A204.1 (cell line): ENCODE results near the gene HERPUD2.
"Not testable (repeated sequence)": the region's sequence is repeated elsewhere in the genome, so short reads cannot be mapped to it uniquely, and the experiment has no call there.

Source experiments
- FAIRE-seq: peaks from 2 replicates; lab custom pipeline; 2012; peaks lifted over from hg19 to GRCh38; lab: Jason Lieb, UNC

HERPUD2 gene

DNA sequence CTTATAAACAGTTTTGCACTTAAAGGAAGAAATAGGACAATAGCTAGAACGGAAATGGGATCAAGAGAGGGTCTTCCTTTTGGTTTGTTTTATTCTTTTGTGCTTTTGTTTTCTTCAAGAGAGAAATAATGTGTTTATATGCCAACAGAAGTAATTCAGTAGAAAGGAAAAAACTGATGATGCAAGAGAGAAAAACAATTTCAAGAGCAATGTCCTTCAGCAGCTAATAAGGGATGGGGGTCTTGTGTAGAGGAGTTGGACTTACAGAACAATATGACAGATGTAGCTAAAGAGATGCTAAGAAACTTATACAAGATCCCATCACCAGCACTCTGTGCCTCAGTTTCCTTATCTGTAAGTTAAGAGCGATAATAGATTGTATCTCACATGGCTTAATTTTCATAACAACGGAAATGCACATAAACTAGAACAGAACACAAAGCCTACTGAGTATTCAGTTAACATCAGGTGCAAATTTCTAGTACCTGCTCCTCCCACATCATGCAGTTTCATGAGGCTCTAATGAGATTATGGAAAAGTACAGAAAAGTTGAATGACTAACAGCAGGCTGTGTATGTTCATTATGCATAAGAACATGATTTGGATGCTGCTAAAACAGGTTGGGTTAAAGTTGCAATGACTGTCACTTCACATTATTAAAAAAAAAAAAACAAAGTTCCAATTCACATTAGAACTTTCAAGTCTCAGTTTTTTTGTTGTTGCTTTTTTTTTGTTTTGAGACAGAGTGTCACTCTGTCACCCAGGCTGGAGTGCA, 17.2 kb downstream of the HERPUD2 start:
- no peak for FAIRE-seq

DNA sequence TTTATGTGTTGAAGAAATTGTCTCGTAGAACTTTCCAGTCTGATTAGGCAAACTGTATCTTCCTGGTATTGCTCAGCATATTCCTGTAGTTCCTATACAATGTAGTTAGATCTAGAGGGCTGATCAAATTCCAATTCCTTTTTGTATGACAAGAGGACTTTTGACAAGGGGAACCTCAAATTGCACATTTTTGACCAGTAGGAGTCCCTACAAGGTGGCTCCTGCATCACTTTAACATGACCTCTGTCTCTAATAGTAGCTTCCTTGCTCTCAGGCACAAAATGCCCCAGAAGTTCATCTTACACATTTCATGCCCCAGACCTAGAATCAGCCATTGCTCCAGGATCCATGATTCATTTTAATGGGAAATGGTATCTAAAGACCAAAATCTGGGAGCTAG, 18.7 kb downstream of the HERPUD2 start:
- FAIRE-seq = no peak

- no peak for FAIRE-seq
These were observed 23.9 kb downstream of the HERPUD2 start for GRCh38 chr7:35670856-35671569.

- not testable (repeated sequence) for FAIRE-seq
These were observed 34.5 kb downstream of the HERPUD2 start for GRCh38 chr7:35660411-35660810.

DNA sequence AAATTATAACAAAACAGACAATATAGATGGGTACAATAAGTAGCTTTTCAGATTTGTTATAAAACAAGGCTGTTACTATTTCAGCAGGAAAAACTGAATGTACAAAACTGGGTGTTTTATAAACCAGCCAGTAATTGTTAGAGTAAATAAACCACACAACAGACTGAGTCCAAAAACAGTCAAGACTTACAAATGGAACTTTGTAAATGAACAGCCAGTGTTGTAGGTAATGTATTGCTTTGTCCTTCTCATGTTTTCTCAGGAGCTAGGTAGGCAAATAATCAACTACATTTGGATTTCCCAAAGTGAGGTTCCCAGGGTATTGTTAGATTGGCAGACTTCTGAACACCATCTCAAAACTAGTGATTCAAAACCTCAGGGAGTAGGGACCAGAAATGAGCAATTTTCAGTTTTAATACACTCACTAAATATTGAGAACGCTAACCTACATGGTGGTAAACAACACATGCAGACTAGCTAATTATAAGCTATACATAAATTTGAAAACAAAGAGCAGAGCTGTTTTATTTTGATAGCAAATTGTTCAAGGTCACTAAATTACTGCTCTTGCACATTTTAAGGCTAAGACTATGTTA, 36.2 kb downstream of the HERPUD2 start:
- no peak for FAIRE-seq

DNA sequence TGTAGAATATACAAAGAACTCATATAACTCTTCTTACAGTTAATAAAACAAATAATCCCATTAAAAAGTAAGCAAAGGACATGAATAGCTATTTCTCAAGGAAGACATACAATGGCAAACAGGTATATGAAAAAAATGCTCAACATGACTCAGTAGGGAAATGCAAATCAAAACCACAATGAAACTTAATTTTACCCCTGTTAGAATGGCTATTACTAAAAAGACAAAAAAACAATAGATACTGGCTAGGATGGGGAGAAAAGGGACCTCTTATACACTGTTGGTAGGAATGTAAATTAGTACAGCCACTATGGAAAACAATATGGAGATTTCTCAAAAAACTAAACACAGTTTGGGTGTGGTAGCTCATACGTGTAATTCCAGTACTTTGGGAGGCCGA, 37.8 kb downstream of the HERPUD2 start:
- no peak for FAIRE-seq

GRCh38 chr7:35654558-35654957, 40.4 kb downstream of the HERPUD2 start:
- not testable (repeated sequence) for FAIRE-seq

- FAIRE-seq = no peak
These were observed 42.8 kb downstream of the HERPUD2 start for GRCh38 chr7:35652124-35652523.

DNA sequence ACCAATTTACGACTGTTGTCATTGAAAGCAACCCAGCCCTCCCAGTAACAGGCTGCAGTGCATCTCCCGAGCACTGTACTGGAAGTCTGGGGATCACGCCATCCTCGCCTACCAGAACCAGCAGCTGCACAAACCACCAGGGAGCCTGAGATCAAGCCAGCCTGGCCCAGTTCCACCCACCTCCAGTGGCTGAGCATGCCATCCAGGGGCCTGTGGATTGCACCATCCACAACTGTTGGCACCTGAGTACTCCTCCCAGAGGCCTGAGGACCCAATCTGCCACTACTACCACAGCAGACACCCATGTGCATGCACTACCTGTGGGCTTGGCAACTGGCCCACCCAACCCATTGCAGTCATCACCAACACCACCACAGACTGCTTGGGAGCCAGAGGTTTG, 44.2 kb downstream of the HERPUD2 start:
- FAIRE-seq = no peak

- FAIRE-seq = no peak
These were observed 45.2 kb downstream of the HERPUD2 start for GRCh38 chr7:35649711-35650110.

DNA sequence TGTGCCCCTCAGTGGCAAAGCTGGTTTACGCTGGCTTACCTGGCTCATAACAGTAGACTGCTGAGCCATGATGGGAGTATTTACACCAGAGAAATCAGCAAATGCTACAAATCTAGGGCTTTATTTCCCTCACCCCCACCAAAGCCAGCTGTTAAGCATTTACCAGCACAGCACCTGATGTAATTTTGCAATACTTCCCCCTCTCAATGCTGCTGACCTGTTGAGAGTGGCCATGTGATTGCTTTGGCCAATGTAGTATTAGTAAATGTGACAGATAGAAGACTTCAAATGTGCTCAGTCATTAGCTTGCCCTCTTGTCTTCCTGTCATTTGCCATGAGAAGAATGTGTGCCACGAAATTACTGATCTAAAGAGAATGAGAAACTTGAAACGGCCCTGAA, 46.6 kb downstream of the HERPUD2 start:
- no peak for FAIRE-seq

GRCh38 chr7:35647171-35647574, 47.8 kb downstream of the HERPUD2 start:
- FAIRE-seq = no peak

- no peak for FAIRE-seq
These were observed 48.5 kb downstream of the HERPUD2 start for GRCh38 chr7:35646289-35647023.

DNA sequence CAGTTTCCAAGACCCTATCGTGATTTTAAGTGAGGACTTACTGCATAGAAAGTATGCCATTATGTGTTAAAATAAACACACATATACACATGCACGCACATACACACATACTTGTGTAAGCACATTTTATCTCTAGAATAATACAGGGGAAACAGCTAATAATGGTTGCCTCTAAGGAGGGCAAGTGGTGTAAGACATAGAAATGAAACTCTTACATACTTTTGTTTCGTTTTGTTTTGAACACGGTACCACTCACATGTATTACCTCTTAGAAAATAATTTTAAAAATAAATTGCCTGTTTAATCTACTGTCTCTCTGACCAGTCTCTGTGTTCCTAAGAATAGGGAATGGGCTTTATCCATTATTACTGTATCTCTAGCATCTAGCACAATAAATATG, 49.2 kb downstream of the HERPUD2 start:
- no peak for FAIRE-seq

GRCh38 chr7:35630024-35630972, 64.6 kb downstream of the HERPUD2 start:
- FAIRE-seq = no peak

- no peak for FAIRE-seq
These were observed 70.4 kb downstream of the HERPUD2 start for GRCh38 chr7:35624299-35625186.

GRCh38 chr7:35623381-35623780, 71.6 kb downstream of the HERPUD2 start:
- FAIRE-seq = no peak

DNA sequence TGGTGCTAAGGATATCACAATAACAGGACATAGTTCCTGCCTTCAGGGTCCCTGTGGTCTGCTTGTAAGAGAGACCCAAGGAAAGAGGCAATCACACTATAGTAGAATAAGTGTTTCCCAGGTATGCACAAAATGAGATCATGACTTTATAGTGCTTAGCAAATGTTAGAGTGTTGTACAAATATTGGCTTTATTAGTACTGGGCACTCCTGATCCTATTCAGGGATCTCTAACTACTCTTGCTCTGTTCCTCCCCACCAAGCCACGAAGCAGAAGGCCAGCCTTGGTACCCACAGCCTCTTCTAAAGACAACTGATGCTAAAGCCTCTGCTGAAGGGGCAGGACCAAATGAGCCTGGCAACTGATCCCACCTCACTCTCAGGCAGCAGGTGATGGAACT, 75.1 kb downstream of the HERPUD2 start:
- no peak for FAIRE-seq

DNA sequence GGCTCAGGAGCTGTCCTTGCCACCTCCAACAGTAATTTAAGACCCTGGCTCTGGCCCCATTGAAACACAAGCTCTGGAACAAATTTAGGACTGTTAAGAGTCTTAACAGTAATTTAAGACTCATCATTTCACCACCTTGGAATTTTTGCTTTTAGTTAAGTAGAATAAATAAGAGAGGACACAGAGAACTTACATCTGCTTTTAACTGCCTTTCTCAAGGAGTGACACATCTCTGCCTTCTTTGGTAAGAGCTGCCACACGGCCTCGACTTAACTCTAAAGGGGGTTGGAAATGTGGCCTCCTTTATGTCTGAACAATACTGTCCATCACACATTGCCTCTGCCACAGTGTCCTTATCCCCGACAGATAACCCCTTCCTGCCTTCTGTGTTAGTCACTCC, 77.9 kb downstream of the HERPUD2 start:
- no peak for FAIRE-seq

GRCh38 chr7:35613150-35613549, 81.8 kb downstream of the HERPUD2 start:
- no peak for FAIRE-seq

GRCh38 chr7:35605760-35606159, 89.2 kb downstream of the HERPUD2 start:
- FAIRE-seq = no peak
